Measurements from ENCODE around the gene TGFBR2. TPM values are rescaled to one million over a fixed set of nuclear protein-coding genes. Genes with fewer than 3 reads are reported as not detected.

TGFBR2 gene
- polyA plus RNA-seq, 1 donor from 2014 or later, result 76.8 TPM

- H3K4me1 Mint-ChIP-seq, result peaks cover 0 to under 1% (median 0%) of the 10 kb centered on the region in 3 donors
- peaks cover 0 to 2% (median 0%) of the 10 kb centered on the region in 3 donors for H3K9me3 Mint-ChIP-seq
- H3K4me3 Mint-ChIP-seq, result no peak overlapping the region
- H3K27ac Mint-ChIP-seq, result no peak overlapping the region
- H3K36me3 Mint-ChIP-seq, result no peaks in the 10 kb centered on the region
- H3K27me3 Mint-ChIP-seq, result peaks cover 13% of the 10 kb centered on the region
Measured at GRCh38 chr3:30737743-30738499, 131.5 kb downstream of the TGFBR2 start.

GRCh38 chr3:30738605-30739004 is 132.2 kb downstream of the TGFBR2 start:
- H3K4me1 Mint-ChIP-seq, result peaks cover 0 to 4% (median under 1%) of the 10 kb centered on the region in 3 donors
- H3K4me3 Mint-ChIP-seq, result no peak overlapping the region
- H3K27ac Mint-ChIP-seq, result no peak overlapping the region
- peaks cover 0 to 2% (median 0%) of the 10 kb centered on the region in 3 donors for H3K9me3 Mint-ChIP-seq
- peaks cover 12% of the 10 kb centered on the region for H3K27me3 Mint-ChIP-seq
- H3K36me3 Mint-ChIP-seq, result no peaks in the 10 kb centered on the region

DNA sequence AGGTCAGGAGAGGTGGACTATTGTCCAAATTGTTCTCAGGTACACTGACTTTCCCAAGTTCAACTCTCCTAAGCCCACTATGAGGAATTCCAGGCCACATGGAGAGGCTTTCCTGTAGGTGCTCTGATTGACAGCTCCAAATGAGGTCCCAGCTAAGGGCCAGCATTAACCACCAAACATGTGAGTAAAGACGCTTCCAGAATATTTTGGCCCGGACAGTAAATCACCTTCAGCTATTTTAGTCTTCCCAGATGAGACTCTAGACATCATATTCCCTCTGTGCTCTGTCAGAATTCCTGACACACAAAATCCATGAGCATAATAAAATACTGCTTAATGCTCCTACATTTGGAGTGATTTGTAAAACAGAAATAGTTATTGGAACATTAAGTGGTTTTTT is 135.5 kb downstream of the TGFBR2 start:
- no peak overlapping the region for H3K27ac Mint-ChIP-seq
- no peak overlapping the region for H3K4me3 Mint-ChIP-seq
- no peaks in the 10 kb centered on the region for H3K36me3 Mint-ChIP-seq
- peaks cover 0 to 4% (median 2%) of the 10 kb centered on the region in 3 donors for H3K4me1 Mint-ChIP-seq
- no peaks in the 10 kb centered on the region for H3K9me3 Mint-ChIP-seq
- peaks cover 1% of the 10 kb centered on the region for H3K27me3 Mint-ChIP-seq

DNA sequence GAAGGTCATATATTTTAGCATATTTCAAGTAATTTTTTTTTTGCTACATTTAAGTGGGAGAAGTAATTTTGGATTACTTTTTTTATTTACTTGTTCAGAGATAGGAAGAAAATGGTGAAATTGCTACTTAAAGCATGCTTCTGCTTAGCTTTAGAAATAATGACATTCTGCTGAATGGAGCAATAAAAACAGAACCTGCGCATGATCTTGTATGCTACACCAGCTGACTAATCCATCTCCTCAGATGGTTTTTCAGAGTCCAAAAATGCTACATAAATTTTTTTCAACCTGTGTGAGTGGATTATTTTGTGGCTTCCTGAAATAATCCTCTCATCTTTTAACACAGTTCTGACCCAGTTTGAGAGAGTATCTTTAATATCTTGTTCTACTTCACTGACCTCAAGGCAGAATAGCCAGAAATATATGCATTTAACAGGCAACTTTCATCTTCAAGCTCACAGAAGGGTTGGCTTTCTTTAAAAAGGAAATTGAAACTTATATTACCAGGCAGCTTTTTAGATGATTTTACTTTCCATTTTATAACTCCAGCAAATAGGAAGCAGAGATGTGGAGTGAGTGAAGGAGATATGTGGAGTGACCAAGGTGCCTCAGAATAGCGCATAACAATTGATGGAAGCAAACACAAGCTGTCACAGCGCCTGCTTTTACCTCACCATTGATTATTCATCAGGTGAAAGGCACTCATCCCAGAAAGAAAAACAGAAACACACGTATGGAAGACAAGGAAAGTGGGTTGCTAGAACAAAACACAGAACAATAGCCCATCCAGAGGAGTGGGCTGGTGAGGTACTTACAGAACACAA is 136.6 kb downstream of the TGFBR2 start:
- no peaks in the 10 kb centered on the region for H3K27me3 Mint-ChIP-seq
- no peaks in the 10 kb centered on the region for H3K36me3 Mint-ChIP-seq
- no peaks in the 10 kb centered on the region for H3K9me3 Mint-ChIP-seq
- no peak overlapping the region for H3K4me3 Mint-ChIP-seq
- H3K4me1 Mint-ChIP-seq, result peaks cover 0 to 4% (median 2%) of the 10 kb centered on the region in 3 donors
- no peak overlapping the region for H3K27ac Mint-ChIP-seq

All from IgD-negative memory B cell (primary cell).